Measurements from ENCODE around the gene NFE2L3.
"Not testable (repeated sequence)": the region's sequence is repeated elsewhere in the genome, so short reads cannot be mapped to it uniquely, and the experiment has no call there.

NFE2L3 gene

GRCh38 chr7:26167303-26167934 lies 15.4 kb downstream of the NFE2L3 start:
- DNase-seq (ENCODE audit: low spot score) (no peak), FAIRE-seq (no peak)

GRCh38 chr7:26168458-26169023 lies 16.5 kb downstream of the NFE2L3 start:
- no peak for FAIRE-seq
- DNase-seq (ENCODE audit: low spot score): no peak

- DNase-seq (ENCODE audit: low spot score) (no peak), FAIRE-seq (peak; percentile 89)
Observed at GRCh38 chr7:26169271-26169670, 17.3 kb downstream of the NFE2L3 start.

GRCh38 chr7:26170663-26171062 lies 18.7 kb downstream of the NFE2L3 start:
- no peak for DNase-seq (ENCODE audit: low spot score)
- FAIRE-seq: no peak

- DNase-seq (ENCODE audit: low spot score) (no peak), FAIRE-seq (no peak)
Observed at GRCh38 chr7:26171601-26172000, 19.6 kb downstream of the NFE2L3 start.

GRCh38 chr7:26172048-26172447 lies 20.1 kb downstream of the NFE2L3 start:
- no peak for DNase-seq (ENCODE audit: low spot score)
- no peak for FAIRE-seq

GRCh38 chr7:26175903-26176302 lies 23.9 kb downstream of the NFE2L3 start:
- FAIRE-seq; DNase-seq (ENCODE audit: low spot score): not testable (repeated sequence)

- not testable (repeated sequence) for DNase-seq (ENCODE audit: low spot score); FAIRE-seq
Observed at GRCh38 chr7:26176696-26177095, 24.7 kb downstream of the NFE2L3 start.

- not testable (repeated sequence) for DNase-seq (ENCODE audit: low spot score); FAIRE-seq
Observed at GRCh38 chr7:26177269-26177668, 25.3 kb downstream of the NFE2L3 start.

- no peak for FAIRE-seq
- DNase-seq (ENCODE audit: low spot score): no peak
Observed at GRCh38 chr7:26178272-26178960, 26.4 kb downstream of the NFE2L3 start.

GRCh38 chr7:26179422-26179821 lies 27.4 kb downstream of the NFE2L3 start:
- DNase-seq (ENCODE audit: low spot score) (no peak), FAIRE-seq (no peak)

GRCh38 chr7:26179826-26180497 lies 28.0 kb downstream of the NFE2L3 start:
- DNase-seq (ENCODE audit: low spot score) (no peak), FAIRE-seq (no peak)

- FAIRE-seq: no peak
Observed at GRCh38 chr7:26180792-26181198, 28.8 kb downstream of the NFE2L3 start.

GRCh38 chr7:26181474-26182227 lies 29.7 kb downstream of the NFE2L3 start:
- FAIRE-seq: no peak
- no peak for DNase-seq (ENCODE audit: low spot score)

More at GRCh38 chr7:26180792-26181198, 28.8 kb downstream of the NFE2L3 start:
- DNase-seq (ENCODE audit: low spot score): no peak

- DNase-seq (ENCODE audit: low spot score): no peak
- FAIRE-seq: no peak
Observed at GRCh38 chr7:26182283-26182682, 30.3 kb downstream of the NFE2L3 start.

- no peak for DNase-seq (ENCODE audit: low spot score)
- no peak for FAIRE-seq
Observed at GRCh38 chr7:26182706-26183105, 30.7 kb downstream of the NFE2L3 start.

GRCh38 chr7:26183545-26184280 lies 31.7 kb downstream of the NFE2L3 start:
- FAIRE-seq: no peak
- no peak for DNase-seq (ENCODE audit: low spot score)

GRCh38 chr7:26184281-26185101 lies 32.5 kb downstream of the NFE2L3 start:
- not testable (repeated sequence) for DNase-seq (ENCODE audit: low spot score)
- FAIRE-seq: peak; percentile 84

GRCh38 chr7:26185131-26185843 lies 33.3 kb downstream of the NFE2L3 start:
- FAIRE-seq: no peak
- DNase-seq (ENCODE audit: low spot score): no peak

All from urothelium cell line (cell line).